Prostate gland (tissue), 2 donors: Measurements from ENCODE around the gene ARHGAP42. TPM values are rescaled to one million over a fixed set of nuclear protein-coding genes. Genes with fewer than 3 reads are reported as not detected.

Source experiments
- DNase-seq: peaks from one replicate; pipeline ENCODE4 v3.0.0-alpha.2; 2019; ENCODE audit warnings: low spot score
- H3K27ac ChIP-seq, 2 donors: fragments of 200-600 bp; sonication (generic); 2 replicates each; pipeline ENCODE4 v1.5.1; 2017 to 2019
- H3K27me3 ChIP-seq: fragments of 200-600 bp; sonication (generic); replicated peaks from 2 replicates; pipeline ENCODE4 v1.5.1; 2019; ENCODE audit not compliant: insufficient read depth
- H3K36me3 ChIP-seq, 2 donors: fragments of 200-600 bp; sonication (generic); 1 replicate in 1 of 2; 2 replicates in 1 of 2; pipeline versions ENCODE4 v1.5.1 to v1.8.1; 2017 to 2019
- H3K4me1 ChIP-seq: fragments of 200-600 bp; sonication (generic); replicated peaks from 2 replicates; pipeline ENCODE4 v1.5.1; 2019
- H3K4me3 ChIP-seq, 2 donors: fragments of 200-600 bp; sonication (generic); 2 replicates each; pipeline ENCODE4 v1.5.1; 2017 to 2019
- H3K9me3 ChIP-seq: fragments of 200-600 bp; sonication (generic); 2 replicates; pipeline ENCODE4 v1.5.1; 2017
- CTCF ChIP-seq, 4 experiments: fragments of 200-600 bp in 2 of 4; fragments of 450-650 bp in 2 of 4; sonication (generic) in 2 of 4; IDR thresholded peaks; 1 replicate in 3 of 4; 2 replicates in 1 of 4; pipeline ENCODE4 v1.5.1; 2016 to 2019; ENCODE audit warnings: antibody characterized with exemption in 4 of 4, mild to moderate bottlenecking in 2 of 4, moderate library complexity in 2 of 4
- POLR2A ChIP-seq: fragments of 450-650 bp; IDR thresholded peaks from one replicate; pipeline ENCODE4 v1.6.1; 2016; ENCODE audit warnings: antibody characterized with exemption, mild to moderate bottlenecking
- POLR2AphosphoS5 ChIP-seq: sonication (generic); formaldehyde crosslinking; IDR thresholded peaks from one replicate; pipeline ENCODE4 v1.6.1; 2017; ENCODE audit warnings: antibody characterized with exemption
- WGBS: methylation state at CpG from one replicate; pipeline ENCODE4 v1.1.5; 2018; 5-methylcytosine and 5-hydroxymethylcytosine counted together
- intact Hi-C: fragments of 100-400 bp; cut with DNase I; formaldehyde crosslinking; loops from one replicate; pipeline ENCODE4 v1.14.2; 2022
- total RNA-seq, 2 donors: library from RNA; depleted of rRNA; stranded (reverse); fragments of >200 nt; gene quantifications; one replicate each; pipeline ENCODE4 v1.1.0, GENCODE V29; 2016

The ARHGAP42 gene
- total RNA-seq, 2 donors from 2014 or later, result 12.8 to 20.5 TPM

- no peak for DNase-seq
- no peaks in the 10 kb centered on the region for H3K27me3 ChIP-seq
- H3K27ac ChIP-seq, result no peak overlapping the region
- no peaks in the 10 kb centered on the region for H3K9me3 ChIP-seq
- no peak overlapping the region for H3K4me3 ChIP-seq
- TF ChIP-seq POLR2AphosphoS5 (no peak), CTCF (IDR thresholded peaks at IDR 0.05) (no peak), POLR2A (no peak)
- H3K36me3 ChIP-seq, result no peaks in the 10 kb centered on the region
- 94% methylated on average over 2 of the region's 2 CpGs for WGBS
- intact Hi-C loops, result no loop called here
- H3K4me1 ChIP-seq, result no peaks in the 10 kb centered on the region
These were observed 291.9 kb downstream of the ARHGAP42 start for GRCh38 chr11:100978939-100979338.

GRCh38 chr11:100980156-100980555 is 293.1 kb downstream of the ARHGAP42 start:
- intact Hi-C loops, result loop anchor here (5.0 to 10.0 kb wide), 2 partner anchors 145 to 457 kb away; partner anchors contain the start of gene PGR
- no peak for DNase-seq
- Histone ChIP-seq H3K4me3 (no peak overlapping the region), H3K36me3 (no peaks in the 10 kb centered on the region), H3K27ac (no peak overlapping the region), H3K9me3 (no peaks in the 10 kb centered on the region), H3K27me3 (no peaks in the 10 kb centered on the region), H3K4me1 (no peaks in the 10 kb centered on the region)
- 65% methylated on average over 3 of the region's 3 CpGs for WGBS
- TF ChIP-seq POLR2AphosphoS5 (no peak), POLR2A (no peak), CTCF (IDR thresholded peaks at IDR 0.05) (peak in 3 of 4 experiments; percentile 12 to 54 (median 20))

DNA sequence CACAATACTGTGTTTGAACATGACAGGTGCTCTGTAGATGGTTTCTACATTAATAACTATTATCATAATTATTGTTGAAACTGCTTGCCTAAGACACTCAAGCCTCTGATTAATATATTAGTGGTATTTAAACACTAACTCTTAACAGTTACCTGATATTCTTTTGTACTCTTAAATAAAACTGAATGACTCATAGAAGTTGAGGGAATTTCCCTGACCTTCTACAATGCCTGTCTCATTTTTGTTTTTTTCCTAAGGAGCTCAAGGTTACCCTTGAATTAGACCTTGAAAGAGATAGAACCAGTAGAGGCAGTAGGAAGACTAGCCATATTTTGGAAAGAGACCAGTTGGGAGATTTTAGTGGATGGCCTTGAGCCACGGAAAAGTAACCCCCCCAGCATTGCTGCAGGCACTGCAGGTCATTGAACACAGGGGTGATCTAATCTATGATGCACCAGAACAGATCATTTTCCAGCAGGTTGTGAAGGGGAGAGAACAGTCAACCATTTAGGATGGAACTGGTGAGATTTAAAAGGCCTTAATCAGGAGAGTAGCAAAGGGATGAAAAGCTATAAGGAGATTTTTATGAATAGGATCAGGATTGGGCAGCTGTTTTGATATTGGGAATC is 294.2 kb downstream of the ARHGAP42 start:
- H3K4me1 ChIP-seq, result no peaks in the 10 kb centered on the region
- no peak overlapping the region for H3K4me3 ChIP-seq
- DNase-seq, result no peak
- intact Hi-C loops, result loop anchor here (5.0 to 10.0 kb wide), 2 partner anchors 143 to 456 kb away; partner anchors contain the start of gene PGR
- 71% methylated on average over 1 of the region's 1 CpG for WGBS
- no peak overlapping the region for H3K27ac ChIP-seq
- no peaks in the 10 kb centered on the region for H3K36me3 ChIP-seq
- H3K9me3 ChIP-seq, result no peaks in the 10 kb centered on the region
- TF ChIP-seq CTCF (IDR thresholded peaks at IDR 0.05) (no peak), POLR2A (no peak), POLR2AphosphoS5 (no peak)
- H3K27me3 ChIP-seq, result no peaks in the 10 kb centered on the region

DNA sequence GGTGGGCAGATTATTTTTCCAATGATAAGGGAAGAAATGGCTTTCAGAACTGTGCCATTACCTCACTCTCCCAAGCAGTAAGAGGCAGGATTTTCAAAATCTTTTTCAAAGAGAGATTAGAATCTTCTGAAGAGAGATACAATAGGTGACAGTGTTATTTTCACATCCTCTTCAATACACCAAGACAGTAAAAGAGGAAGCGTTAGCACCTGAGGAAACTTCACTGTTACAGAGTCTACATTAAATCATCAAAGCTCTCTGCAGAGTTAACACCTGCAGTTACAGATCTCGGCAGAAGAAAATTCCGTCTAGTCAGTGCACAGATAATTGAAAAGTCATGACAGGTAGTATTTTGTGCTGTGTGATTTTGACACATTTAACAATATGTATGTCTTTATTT is 297.6 kb downstream of the ARHGAP42 start:
- intact Hi-C loops, result loop anchor here (5.0 to 10.0 kb wide), 2 partner anchors 140 to 453 kb away; partner anchors contain the start of gene PGR
- no peak for TF ChIP-seq POLR2AphosphoS5
- no peak for TF ChIP-seq CTCF (IDR thresholded peaks at IDR 0.05)
- no peak for TF ChIP-seq POLR2A
- Histone ChIP-seq H3K36me3 (no peaks in the 10 kb centered on the region), H3K9me3 (no peaks in the 10 kb centered on the region), H3K27me3 (no peaks in the 10 kb centered on the region), H3K4me3 (no peak overlapping the region), H3K4me1 (no peaks in the 10 kb centered on the region), H3K27ac (no peak overlapping the region)
- 82% methylated on average over 3 of the region's 3 CpGs for WGBS
- no peak for DNase-seq

DNA sequence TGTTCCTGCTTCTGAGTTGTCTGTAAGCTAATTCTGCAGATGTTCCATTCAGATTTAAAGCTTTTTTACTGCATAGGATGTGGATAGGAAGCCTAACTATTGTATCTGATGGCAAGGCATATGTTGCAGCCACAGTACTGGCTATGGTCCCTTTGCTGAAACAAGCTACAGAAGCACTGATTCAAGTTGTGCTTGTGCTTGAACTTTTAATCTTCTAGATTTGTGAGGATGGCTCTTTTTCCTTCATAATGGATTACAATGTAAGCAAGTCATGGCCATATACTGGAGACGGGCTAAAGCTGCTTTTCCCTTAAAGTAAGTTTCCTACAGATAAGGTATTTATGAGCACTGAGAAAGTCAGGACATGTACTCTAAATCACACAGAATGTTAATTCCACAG is 303.8 kb downstream of the ARHGAP42 start:
- WGBS, result 19% methylated on average over 1 of the region's 1 CpG
- Histone ChIP-seq H3K4me3 (no peak overlapping the region), H3K27ac (no peak overlapping the region), H3K4me1 (no peaks in the 10 kb centered on the region), H3K27me3 (no peaks in the 10 kb centered on the region), H3K9me3 (no peaks in the 10 kb centered on the region), H3K36me3 (no peaks in the 10 kb centered on the region)
- no peak for DNase-seq
- no peak for TF ChIP-seq CTCF (IDR thresholded peaks at IDR 0.05)
- TF ChIP-seq POLR2AphosphoS5, result no peak
- TF ChIP-seq POLR2A, result no peak
- intact Hi-C loops, result no loop called here
